IPS-20b (cell line): ENCODE measurements around the gene GYS1.

ENCODE experiments used
- H3K27ac ChIP-seq: one replicate; pipeline ENCODE4 v1.5.1; 2013; ENCODE audit warnings: low read length
- H3K27me3 ChIP-seq: 2 replicates; pipeline ENCODE4 v1.6.1; 2013; ENCODE audit warnings: mild to moderate bottlenecking, low read length, inconsistent platforms; ENCODE audit not compliant: insufficient read depth
- H3K36me3 ChIP-seq: 2 replicates; pipeline ENCODE4 v1.6.1; 2013; ENCODE audit warnings: low read depth, mild to moderate bottlenecking, inconsistent platforms, low read length, moderate library complexity; ENCODE audit not compliant: insufficient read depth
- H3K4me1 ChIP-seq: 2 replicates; pipeline ENCODE4 v1.6.1; 2013; ENCODE audit warnings: mild to moderate bottlenecking, control low read depth, inconsistent platforms, low read length, moderate library complexity; ENCODE audit not compliant: insufficient read depth
- H3K4me3 ChIP-seq: 2 replicates; pipeline ENCODE4 v1.5.1; 2013; ENCODE audit warnings: mild to moderate bottlenecking, low read length, inconsistent platforms
- H3K9ac ChIP-seq: 2 replicates; pipeline ENCODE4 v1.6.1; 2013; ENCODE audit warnings: low read depth, mild to moderate bottlenecking, inconsistent platforms, low read length, moderate library complexity
- H3K9me3 ChIP-seq: 2 replicates; pipeline ENCODE4 v1.6.1; 2013; ENCODE audit warnings: mild to moderate bottlenecking, low read depth, low read length, inconsistent platforms; ENCODE audit not compliant: insufficient read depth

Gene GYS1

DNA sequence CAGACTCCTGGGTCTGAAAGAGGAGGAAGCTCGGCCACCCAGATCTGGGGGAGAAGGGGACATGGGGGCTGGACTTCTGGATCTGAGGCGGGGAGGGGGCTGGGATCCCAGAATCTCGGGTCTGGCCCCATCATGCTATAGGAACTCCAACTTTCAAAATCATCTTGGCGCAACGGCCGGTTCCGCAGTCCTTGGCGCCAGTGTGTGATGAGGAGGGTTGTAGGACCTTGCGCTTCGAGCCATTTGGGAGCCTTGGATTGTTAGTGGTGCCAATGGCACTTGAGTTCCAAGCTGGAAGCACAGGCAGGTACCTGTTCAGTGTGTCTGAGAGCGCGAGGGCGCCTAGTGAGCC lies 902 bp upstream of the GYS1 start:
- Histone ChIP-seq H3K27ac (no peak overlapping the region), H3K4me3 (peak overlapping the region; percentile 98), H3K27me3 (no peaks in the 10 kb centered on the region), H3K36me3 (peaks cover 9% of the 10 kb centered on the region; the same call in 1 of the 2 replicates), H3K9me3 (no peaks in the 10 kb centered on the region), H3K4me1 (peaks cover 6% of the 10 kb centered on the region), H3K9ac (peak overlapping the region; percentile 89; the same call in 1 of the 2 replicates)

- H3K27me3 ChIP-seq: no peaks in the 10 kb centered on the region
- peak overlapping the region; percentile 45 for H3K27ac ChIP-seq
- peaks cover 6% of the 10 kb centered on the region for H3K4me1 ChIP-seq
Observed at GRCh38 chr19:48992581-48993174, 431 bp downstream of the GYS1 start.

DNA sequence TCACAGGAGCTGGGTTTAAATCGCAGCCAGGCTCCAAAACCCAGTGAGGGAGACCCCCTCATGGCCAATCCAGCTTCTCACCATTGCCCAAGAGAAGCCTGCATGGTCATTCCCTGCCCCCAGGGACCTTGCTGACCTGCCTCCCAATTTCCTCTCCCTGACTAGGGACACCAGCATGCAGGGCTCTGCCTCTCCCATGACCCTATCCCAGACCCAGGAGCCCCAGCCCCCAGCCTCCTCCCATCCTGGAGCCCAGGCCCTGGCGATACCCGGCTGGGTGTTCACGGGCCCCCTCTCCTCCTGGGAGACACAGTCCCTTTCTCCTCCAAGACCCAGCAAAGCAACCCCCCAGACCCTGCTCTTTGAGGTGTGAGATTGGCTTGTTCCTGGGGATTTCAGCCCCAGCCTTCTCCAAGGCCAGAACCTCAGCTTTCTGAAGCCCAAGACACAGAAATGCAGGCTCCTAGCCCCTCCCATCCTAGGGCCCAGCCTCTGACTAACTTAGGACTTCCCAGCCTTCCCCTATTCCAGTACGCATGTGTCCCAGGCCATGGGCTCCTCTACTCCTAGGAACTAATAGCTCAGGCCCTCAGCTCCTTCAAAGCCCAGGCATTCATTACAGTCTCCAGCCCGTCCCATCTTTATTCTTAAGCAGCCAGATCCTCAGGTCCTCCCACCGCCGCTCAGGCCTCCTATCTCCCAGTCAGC lies 1.1 kb downstream of the GYS1 start:
- Histone ChIP-seq H3K9me3 (no peaks in the 10 kb centered on the region), H3K36me3 (peaks cover 24% of the 10 kb centered on the region), H3K9ac (peak overlapping the region; percentile 95), H3K4me3 (peak overlapping the region; percentile 98), H3K27me3 (no peaks in the 10 kb centered on the region), H3K27ac (no peak overlapping the region), H3K4me1 (peaks cover 6% of the 10 kb centered on the region)

More at GRCh38 chr19:48992581-48993174, 431 bp downstream of the GYS1 start:
- Histone ChIP-seq H3K36me3 (peaks cover 19% of the 10 kb centered on the region), H3K4me3 (peak overlapping the region; percentile 98), H3K9ac (peak overlapping the region; percentile 95), H3K9me3 (no peaks in the 10 kb centered on the region)

- peaks cover 33% of the 10 kb centered on the region for H3K36me3 ChIP-seq
- H3K27me3 ChIP-seq: no peaks in the 10 kb centered on the region
- no peak overlapping the region for H3K27ac ChIP-seq
- peaks cover 6% of the 10 kb centered on the region for H3K4me1 ChIP-seq
- H3K9me3 ChIP-seq: no peaks in the 10 kb centered on the region
- no peak overlapping the region for H3K4me3 ChIP-seq
- no peak overlapping the region for H3K9ac ChIP-seq
Observed at GRCh38 chr19:48991011-48991609, 2.0 kb downstream of the GYS1 start.

DNA sequence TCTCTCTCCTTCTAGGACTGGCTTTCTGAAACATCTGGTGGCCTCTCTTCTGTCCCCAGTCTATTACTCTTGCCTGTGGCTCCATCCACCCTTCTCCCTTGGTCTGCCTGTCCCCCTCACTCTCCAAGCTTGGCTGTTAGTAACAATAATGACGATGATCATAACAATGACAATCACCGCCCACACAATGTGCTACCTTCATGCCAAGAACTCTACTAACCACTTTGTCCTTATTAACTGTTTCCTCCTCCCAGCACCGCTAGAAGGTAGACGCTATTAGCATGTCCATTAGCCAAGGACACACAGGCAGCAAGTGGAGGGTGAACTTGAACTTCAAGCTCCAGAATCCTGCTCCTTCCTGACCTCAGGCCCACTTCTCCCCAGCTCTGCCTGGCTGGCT lies 2.7 kb downstream of the GYS1 start:
- Histone ChIP-seq H3K27me3 (no peaks in the 10 kb centered on the region), H3K27ac (no peak overlapping the region), H3K4me3 (no peak overlapping the region), H3K9me3 (no peaks in the 10 kb centered on the region), H3K4me1 (peaks cover 6% of the 10 kb centered on the region), H3K36me3 (peaks cover 40% of the 10 kb centered on the region), H3K9ac (no peak overlapping the region)

DNA sequence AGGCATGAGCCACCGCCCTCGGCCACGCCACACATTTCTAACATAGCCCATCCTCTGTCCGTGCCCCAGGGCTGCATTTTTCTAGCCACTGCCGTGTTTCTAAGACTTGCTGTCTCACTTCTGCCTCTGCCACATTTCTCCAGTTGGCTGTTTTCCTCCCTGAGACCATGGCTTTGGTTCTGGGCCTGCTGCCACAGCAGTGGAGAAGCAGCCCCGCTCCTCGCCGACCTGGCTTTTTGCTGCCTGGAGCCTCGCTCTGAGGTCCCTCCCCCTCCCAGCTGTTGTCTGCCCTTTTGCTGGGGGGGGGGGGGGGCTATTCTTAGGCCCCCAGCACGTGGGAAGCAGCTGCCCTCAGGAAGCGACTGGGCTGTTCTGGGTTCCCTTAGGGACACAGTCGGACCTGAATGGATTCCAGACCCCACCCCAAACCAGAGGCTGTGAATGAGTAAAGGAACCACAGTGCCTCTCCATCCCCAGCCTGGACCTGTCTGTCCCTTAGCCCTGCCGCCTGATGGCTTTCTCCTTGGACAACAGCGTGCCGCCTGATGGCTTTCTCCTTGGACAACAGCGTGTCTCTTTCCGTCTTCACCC lies 3.3 kb downstream of the GYS1 start:
- Histone ChIP-seq H3K4me1 (peaks cover 6% of the 10 kb centered on the region), H3K4me3 (no peak overlapping the region), H3K27ac (no peak overlapping the region), H3K27me3 (no peaks in the 10 kb centered on the region), H3K36me3 (peaks cover 46% of the 10 kb centered on the region), H3K9me3 (no peaks in the 10 kb centered on the region), H3K9ac (no peak overlapping the region)

DNA sequence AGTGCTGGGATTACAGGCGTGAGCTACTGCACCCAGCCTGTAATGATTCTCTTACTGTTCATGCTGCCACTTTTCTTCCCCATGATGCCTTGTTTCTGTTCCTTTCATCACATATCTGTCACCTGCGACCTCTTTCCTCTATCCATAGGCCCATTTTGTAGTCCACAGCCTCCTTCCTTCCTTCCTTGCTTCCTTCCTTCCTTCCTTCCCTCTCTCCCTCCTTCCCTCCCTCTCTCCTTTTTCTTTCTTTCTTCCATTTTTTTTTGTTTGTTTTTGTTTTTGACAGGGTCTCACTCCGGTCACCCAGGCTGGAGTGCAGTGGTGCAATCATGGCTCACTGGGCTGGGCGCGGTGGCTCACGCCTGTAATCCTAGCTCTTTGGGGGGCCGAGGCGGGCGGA lies 4.2 kb downstream of the GYS1 start:
- no peak overlapping the region for H3K4me3 ChIP-seq
- peaks cover 49% of the 10 kb centered on the region for H3K36me3 ChIP-seq
- H3K9me3 ChIP-seq: no peaks in the 10 kb centered on the region
- no peak overlapping the region for H3K9ac ChIP-seq
- H3K27ac ChIP-seq: no peak overlapping the region
- H3K27me3 ChIP-seq: no peaks in the 10 kb centered on the region
- peaks cover 6% of the 10 kb centered on the region for H3K4me1 ChIP-seq

GRCh38 chr19:48988286-48988685 lies 4.8 kb downstream of the GYS1 start:
- no peaks in the 10 kb centered on the region for H3K27me3 ChIP-seq
- H3K9ac ChIP-seq: no peak overlapping the region
- peaks cover 6% of the 10 kb centered on the region for H3K4me1 ChIP-seq
- no peak overlapping the region for H3K27ac ChIP-seq
- peaks cover 51% of the 10 kb centered on the region for H3K36me3 ChIP-seq
- H3K4me3 ChIP-seq: no peak overlapping the region
- H3K9me3 ChIP-seq: no peaks in the 10 kb centered on the region

DNA sequence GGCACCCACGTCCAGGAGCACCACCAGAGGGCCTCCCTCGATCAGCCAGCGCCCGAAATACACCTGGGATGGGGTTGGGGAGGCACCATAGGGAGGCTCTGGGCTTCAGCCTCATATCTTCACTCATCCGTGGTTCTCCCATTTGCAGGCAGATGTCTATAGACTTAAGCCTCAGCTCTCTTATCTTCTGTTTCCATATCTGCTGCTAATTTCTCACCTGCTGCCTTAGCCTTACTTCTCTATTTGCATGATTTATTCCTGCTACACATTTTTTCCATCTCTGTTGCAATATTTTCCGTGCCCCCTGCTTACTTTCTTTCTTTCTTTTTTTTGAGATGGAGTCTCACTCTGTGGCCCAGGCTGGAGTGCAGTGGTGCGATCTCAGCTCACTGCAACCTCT lies 5.8 kb downstream of the GYS1 start:
- H3K9me3 ChIP-seq: no peaks in the 10 kb centered on the region
- H3K36me3 ChIP-seq: peaks cover 51% of the 10 kb centered on the region
- no peak overlapping the region for H3K27ac ChIP-seq
- no peak overlapping the region for H3K4me3 ChIP-seq
- peaks cover 6% of the 10 kb centered on the region for H3K4me1 ChIP-seq
- no peak overlapping the region for H3K9ac ChIP-seq
- H3K27me3 ChIP-seq: no peaks in the 10 kb centered on the region

GRCh38 chr19:48986211-48986610 lies 6.9 kb downstream of the GYS1 start:
- no peak overlapping the region for H3K9ac ChIP-seq
- H3K27me3 ChIP-seq: no peaks in the 10 kb centered on the region
- H3K4me1 ChIP-seq: no peaks in the 10 kb centered on the region
- H3K9me3 ChIP-seq: no peaks in the 10 kb centered on the region
- no peak overlapping the region for H3K27ac ChIP-seq
- H3K4me3 ChIP-seq: no peak overlapping the region
- peaks cover 62% of the 10 kb centered on the region for H3K36me3 ChIP-seq

DNA sequence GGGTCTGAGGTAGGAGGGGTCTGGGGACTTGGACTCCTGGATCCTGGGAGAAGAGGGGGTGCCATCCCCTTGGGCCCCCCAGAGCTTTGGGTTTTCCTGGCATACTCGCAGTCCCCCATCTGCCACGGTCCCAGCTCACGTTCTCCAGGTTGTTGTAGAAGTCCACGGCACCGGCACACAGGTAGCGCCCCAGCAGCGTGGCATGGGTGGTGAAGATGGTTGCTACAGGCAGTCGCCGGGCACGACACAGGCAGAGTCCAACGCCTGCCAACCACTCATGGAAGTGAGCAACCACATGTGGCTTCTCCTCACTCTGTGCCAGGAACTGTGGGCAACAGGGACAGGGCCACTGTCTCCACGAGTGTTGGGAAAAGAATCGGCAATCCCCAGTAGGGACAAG lies 7.4 kb downstream of the GYS1 start:
- H3K4me1 ChIP-seq: no peaks in the 10 kb centered on the region
- no peak overlapping the region for H3K4me3 ChIP-seq
- H3K9ac ChIP-seq: no peak overlapping the region
- peaks cover 63% of the 10 kb centered on the region for H3K36me3 ChIP-seq
- H3K27me3 ChIP-seq: no peaks in the 10 kb centered on the region
- H3K9me3 ChIP-seq: no peaks in the 10 kb centered on the region
- no peak overlapping the region for H3K27ac ChIP-seq

DNA sequence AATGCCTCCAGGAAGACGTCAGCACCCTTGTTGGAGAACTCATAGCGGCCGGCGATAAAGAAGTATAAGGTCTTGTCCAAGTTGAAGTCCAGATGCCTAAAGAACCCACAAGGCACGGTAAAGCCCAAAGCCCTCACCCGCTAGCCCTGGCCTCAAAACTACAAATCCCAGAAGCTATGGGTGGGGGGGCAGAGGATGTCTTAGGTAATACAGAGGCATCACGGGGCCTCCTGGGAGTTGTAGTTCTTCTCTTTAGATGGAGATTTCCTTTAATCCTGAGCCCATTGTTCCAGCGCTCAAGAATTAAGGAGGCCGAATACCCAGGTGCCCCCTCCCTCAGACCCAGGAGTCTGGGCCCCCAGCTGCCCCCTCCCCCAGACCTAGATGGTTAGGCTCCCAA lies 10.8 kb downstream of the GYS1 start:
- Histone ChIP-seq H3K9me3 (no peaks in the 10 kb centered on the region), H3K4me3 (no peak overlapping the region), H3K9ac (no peak overlapping the region), H3K27me3 (no peaks in the 10 kb centered on the region), H3K27ac (no peak overlapping the region), H3K36me3 (peaks cover 50% of the 10 kb centered on the region), H3K4me1 (no peaks in the 10 kb centered on the region)
